Smooth muscle cell (in vitro differentiated cells): ENCODE data around the gene GRAMD4. TPM values are rescaled to one million over a fixed set of nuclear protein-coding genes. Genes with fewer than 3 reads are reported as not detected.
"Not testable (repeated sequence)": the region's sequence is repeated elsewhere in the genome, so short reads cannot be mapped to it uniquely, and the experiment has no call there.

Experiments
- DNase-seq: peaks from one replicate; lab custom pipeline; 2025; ENCODE audit not compliant: unreplicated experiment; lab: John Stamatoyannopoulos, UW
- H2AFZ ChIP-seq: fragments of 200-600 bp; sonication (generic); 2 replicates; pipeline ENCODE4 v1.6.0; 2016; ENCODE audit warnings: antibody characterized with exemption, low read depth, mild to moderate bottlenecking
- H3F3A ChIP-seq: fragments of 200-600 bp; sonication (generic); 2 replicates; pipeline ENCODE4 v1.6.0; 2017; ENCODE audit warnings: antibody characterized with exemption, low read depth
- H3K27ac ChIP-seq: fragments of 200-600 bp; sonication (generic); 2 replicates; pipeline ENCODE4 v1.5.1; 2016; ENCODE audit warnings: low read depth, mild to moderate bottlenecking
- H3K27me3 ChIP-seq: fragments of 200-600 bp; sonication (generic); 2 replicates; pipeline ENCODE4 v1.6.1; 2016; ENCODE audit warnings: low read depth, mild to moderate bottlenecking
- H3K36me3 ChIP-seq: fragments of 200-600 bp; sonication (generic); 2 replicates; pipeline ENCODE4 v1.5.1; 2016; ENCODE audit warnings: low read depth
- H3K4me1 ChIP-seq: fragments of 200-600 bp; sonication (generic); 2 replicates; pipeline ENCODE4 v1.5.1; 2016; ENCODE audit warnings: low read depth
- H3K4me2 ChIP-seq: fragments of 200-600 bp; sonication (generic); 2 replicates; pipeline ENCODE4 v1.6.0; 2016; ENCODE audit warnings: mild to moderate bottlenecking
- H3K4me3 ChIP-seq: fragments of 200-600 bp; sonication (generic); 2 replicates; pipeline ENCODE4 v1.5.1; 2016; ENCODE audit warnings: mild to moderate bottlenecking
- H3K79me2 ChIP-seq: fragments of 200-600 bp; sonication (generic); 2 replicates; pipeline ENCODE4 v1.6.0; 2016; ENCODE audit warnings: low read depth, mild to moderate bottlenecking
- H3K9ac ChIP-seq: fragments of 200-600 bp; sonication (generic); 2 replicates; pipeline ENCODE4 v1.6.0; 2016; ENCODE audit warnings: low read depth
- H3K9me3 ChIP-seq: fragments of 200-600 bp; sonication (generic); replicated peaks from 2 replicates; pipeline ENCODE4 v1.5.1; 2016; ENCODE audit warnings: low read depth
- H4K20me1 ChIP-seq: fragments of 200-600 bp; sonication (generic); 2 replicates; pipeline ENCODE4 v1.6.0; 2016; ENCODE audit warnings: low read depth
- WGBS: methylation state at CpG from one replicate; pipeline ENCODE4 v1.1.7; 2016; ENCODE audit warnings: low lambda C conversion rate; 5-methylcytosine and 5-hydroxymethylcytosine counted together
- polyA plus RNA-seq: library from polyadenylated mRNA; unstranded; fragments of >200 nt; fragmentation: Nextera tagmentation; extraction: Ambion mirVana; gene quantifications from 2 replicates; pipeline ENCODE4 v1.2.1, GENCODE V29; 2016
- total RNA-seq: library from RNA; depleted of rRNA; stranded (reverse); fragments of >200 nt; gene quantifications from 2 replicates; pipeline ENCODE4 v1.2.3, GENCODE V29; 2014
- TF ChIP-seq, protein P1 (sequence below): fragments of 200-600 bp; sonication (generic); IDR thresholded peaks from 2 replicates; pipeline ENCODE4 v1.5.1; 2017; ENCODE audit warnings: borderline replicate concordance, mild to moderate bottlenecking, antibody characterized with exemption; ENCODE audit not compliant: insufficient read depth, poor library complexity, severe bottlenecking

The GRAMD4 gene
- total and polyA plus RNA-seq, 2 experiments from 2014 or later = 14.5 to 16.6 TPM

GRCh38 chr22:46620588-46621242 is 529 bp downstream of the GRAMD4 start:
- Histone ChIP-seq H3K9me3 (no peaks in the 10 kb centered on the region), H3K27ac (no peak overlapping the region), H3F3A (no peaks in the 10 kb centered on the region), H3K4me3 (no peak overlapping the region), H3K36me3 (no peaks in the 10 kb centered on the region), H3K9ac (no peak overlapping the region), H2AFZ (no peak overlapping the region), H3K4me2 (no peak overlapping the region), H3K79me2 (no peaks in the 10 kb centered on the region), H3K27me3 (no peaks in the 10 kb centered on the region), H3K4me1 (peaks cover 10% of the 10 kb centered on the region), H4K20me1 (peaks cover 54% of the 10 kb centered on the region)
- 96% methylated on average over 18 of the region's 23 CpGs for WGBS
- no peak for DNase-seq
- TF ChIP-seq, protein P1, sequence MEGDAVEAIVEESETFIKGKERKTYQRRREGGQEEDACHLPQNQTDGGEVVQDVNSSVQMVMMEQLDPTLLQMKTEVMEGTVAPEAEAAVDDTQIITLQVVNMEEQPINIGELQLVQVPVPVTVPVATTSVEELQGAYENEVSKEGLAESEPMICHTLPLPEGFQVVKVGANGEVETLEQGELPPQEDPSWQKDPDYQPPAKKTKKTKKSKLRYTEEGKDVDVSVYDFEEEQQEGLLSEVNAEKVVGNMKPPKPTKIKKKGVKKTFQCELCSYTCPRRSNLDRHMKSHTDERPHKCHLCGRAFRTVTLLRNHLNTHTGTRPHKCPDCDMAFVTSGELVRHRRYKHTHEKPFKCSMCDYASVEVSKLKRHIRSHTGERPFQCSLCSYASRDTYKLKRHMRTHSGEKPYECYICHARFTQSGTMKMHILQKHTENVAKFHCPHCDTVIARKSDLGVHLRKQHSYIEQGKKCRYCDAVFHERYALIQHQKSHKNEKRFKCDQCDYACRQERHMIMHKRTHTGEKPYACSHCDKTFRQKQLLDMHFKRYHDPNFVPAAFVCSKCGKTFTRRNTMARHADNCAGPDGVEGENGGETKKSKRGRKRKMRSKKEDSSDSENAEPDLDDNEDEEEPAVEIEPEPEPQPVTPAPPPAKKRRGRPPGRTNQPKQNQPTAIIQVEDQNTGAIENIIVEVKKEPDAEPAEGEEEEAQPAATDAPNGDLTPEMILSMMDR = no peak

- not testable (repeated sequence) for H3K79me2 ChIP-seq, H3K27ac ChIP-seq
- 97% methylated on average over 27 of the region's 38 CpGs for WGBS
Observed at GRCh38 chr22:46621243-46621930, 1.2 kb downstream of the GRAMD4 start.

GRCh38 chr22:46622081-46622521 is 1.9 kb downstream of the GRAMD4 start:
- Histone ChIP-seq H3K4me1 (peaks cover 10% of the 10 kb centered on the region), H3K79me2 (no peaks in the 10 kb centered on the region), H3K27ac (no peak overlapping the region), H3K4me2 (no peak overlapping the region), H3K27me3 (no peaks in the 10 kb centered on the region), H2AFZ (no peak overlapping the region), H3K4me3 (no peak overlapping the region), H3K9ac (no peak overlapping the region), H4K20me1 (peaks cover 54% of the 10 kb centered on the region), H3F3A (no peaks in the 10 kb centered on the region), H3K36me3 (no peaks in the 10 kb centered on the region), H3K9me3 (no peaks in the 10 kb centered on the region)
- TF ChIP-seq, protein P1 = no peak
- DNase-seq = no peak
- 84% methylated on average over 14 of the region's 14 CpGs for WGBS

More at GRCh38 chr22:46621243-46621930, 1.2 kb downstream of the GRAMD4 start:
- DNase-seq, H3K36me3 ChIP-seq, H3K9me3 ChIP-seq, H3K27me3 ChIP-seq, H3F3A ChIP-seq, H3K9ac ChIP-seq, H3K4me2 ChIP-seq, H2AFZ ChIP-seq, H3K4me3 ChIP-seq: not testable (repeated sequence)
- peaks cover 54% of the 10 kb centered on the region for H4K20me1 ChIP-seq
- peaks cover 10% of the 10 kb centered on the region for H3K4me1 ChIP-seq

DNA sequence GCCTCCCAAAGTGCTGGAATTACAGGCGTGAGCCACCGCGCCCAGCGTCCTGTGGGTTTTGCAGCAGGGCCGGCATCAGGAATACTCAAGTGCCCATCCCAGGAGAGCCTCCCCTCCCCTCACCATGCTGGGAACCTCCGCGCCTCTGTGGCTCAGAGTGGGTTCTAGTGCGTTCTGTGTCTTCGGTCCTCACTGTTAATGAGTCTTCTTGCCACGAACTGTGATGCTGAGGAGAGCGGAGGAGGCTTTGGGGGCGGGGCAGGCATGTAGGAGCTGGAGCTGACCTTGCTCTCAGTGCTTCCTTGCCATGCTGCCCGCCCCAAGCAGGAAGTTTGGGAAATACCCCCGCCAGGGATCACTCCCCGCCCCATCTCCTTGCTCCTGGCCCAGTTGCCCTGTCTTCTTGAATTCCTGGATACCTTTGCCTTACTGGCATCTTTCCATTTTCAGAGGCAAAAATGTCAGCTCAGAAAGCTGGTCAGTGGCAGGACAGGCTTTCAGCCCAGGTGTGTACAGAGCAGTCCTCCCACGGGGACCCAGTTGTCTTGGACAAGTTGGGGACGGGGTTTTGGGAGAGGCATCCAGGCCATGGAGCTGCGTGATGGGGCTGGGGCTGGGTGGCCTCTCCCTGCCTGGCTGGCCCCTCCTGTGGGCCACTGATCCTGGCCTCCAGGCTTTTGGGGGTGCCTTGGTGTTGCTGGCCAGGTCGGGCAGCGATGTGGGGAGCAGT is 5.1 kb downstream of the GRAMD4 start:
- Histone ChIP-seq H3K9ac (no peak overlapping the region), H3F3A (no peaks in the 10 kb centered on the region), H3K27ac (no peak overlapping the region), H3K9me3 (no peaks in the 10 kb centered on the region), H2AFZ (no peak overlapping the region), H3K4me3 (no peak overlapping the region), H3K4me2 (no peak overlapping the region), H3K27me3 (no peaks in the 10 kb centered on the region), H3K79me2 (no peaks in the 10 kb centered on the region), H3K36me3 (no peaks in the 10 kb centered on the region), H4K20me1 (peaks cover 31% of the 10 kb centered on the region), H3K4me1 (no peaks in the 10 kb centered on the region)
- 97% methylated on average over 20 of the region's 20 CpGs for WGBS
- no peak for DNase-seq
- TF ChIP-seq, protein P1 = no peak
